B cell (primary cell): ENCODE data around the gene DDIT4. TPM values are rescaled to one million over a fixed set of nuclear protein-coding genes. Genes with fewer than 3 reads are reported as not detected.
A peak's percentile ranks its signal among the peaks of the same experiment; 100 is the strongest.

ENCODE experiments used
- ATAC-seq: fragments of 200-7000 bp; cut with Tn5 transposase; one replicate; pipeline ENCODE4 v1.10.0; 2021; ENCODE audit warnings: low read depth, mild to moderate bottlenecking, moderate number of reproducible peaks, moderate library complexity
- CTCF ChIA-PET: fragments of 350-600 bp; sonication (Branson Sonifier 250); formaldehyde crosslinking; loops from one replicate; lab custom pipeline; 2021; ENCODE audit warnings: antibody characterized with exemption, inconsistent platforms; lab: Charles Lee
- POLR2A ChIA-PET: fragments of 350-600 bp; sonication (Branson Sonifier 250); formaldehyde crosslinking; loops from one replicate; lab custom pipeline; 2021; ENCODE audit warnings: antibody characterized with exemption; lab: Charles Lee
- DNase-seq: peaks from one replicate; pipeline ENCODE4 v3.0.0; 2013
- H2AFZ ChIP-seq: 2 replicates; pipeline ENCODE4 v1.6.1; 2012; ENCODE audit warnings: mild to moderate bottlenecking, low read depth, low read length; ENCODE audit not compliant: insufficient read depth, poor library complexity, severe bottlenecking
- H3K27ac ChIP-seq, 2 donors: 1 replicate in 1 of 2; 2 replicates in 1 of 2; pipeline ENCODE4 v1.5.1; 2012 to 2013; ENCODE audit warnings: low read length in 2 of 2, mild to moderate bottlenecking in 2 of 2, moderate library complexity in 1 of 2
- H3K27me3 ChIP-seq, 4 experiments: fragments of 200-600 bp in 1 of 4; sonication (generic) in 1 of 4; replicated peaks in 1 of 4; 1 replicate in 2 of 4; 2 replicates in 2 of 4; pipeline versions ENCODE4 v1.6.1 to v1.7.0; 2013 to 2016; ENCODE audit warnings: low read length in 3 of 4, mild to moderate bottlenecking in 2 of 4, mixed read lengths in 1 of 4, moderate library complexity in 1 of 4; ENCODE audit not compliant: insufficient read depth in 4 of 4, control insufficient read depth in 3 of 4; ENCODE audit errors: control extremely low read depth in 1 of 4
- H3K36me3 ChIP-seq, 2 experiments: replicated peaks in 1 of 2; 1 replicate in 1 of 2; 2 replicates in 1 of 2; pipeline versions ENCODE4 v1.6.1 to v1.7.1; 2013; ENCODE audit warnings: low read length in 1 of 2; ENCODE audit not compliant: insufficient read depth in 2 of 2, control insufficient read depth in 1 of 2; ENCODE audit errors: control extremely low read depth in 1 of 2, extremely low read depth in 1 of 2
- H3K4me1 ChIP-seq, 2 donors: fragments of 200-600 bp in 1 of 2; sonication (generic) in 1 of 2; 1 replicate in 1 of 2; 2 replicates in 1 of 2; pipeline versions ENCODE4 v1.5.1 to v1.6.1; 2013 to 2017; ENCODE audit warnings: low read length in 2 of 2; ENCODE audit not compliant: control insufficient read depth in 2 of 2, insufficient read depth in 2 of 2
- H3K4me2 ChIP-seq: replicated peaks from 2 replicates; pipeline ENCODE3; 2012; ENCODE audit warnings: mild to moderate bottlenecking, low read depth, low read length; ENCODE audit not compliant: poor library complexity, severe bottlenecking
- H3K4me3 ChIP-seq, 5 experiments: fragments of 200-600 bp in 1 of 5; sonication (generic) in 1 of 5; 1 replicate in 3 of 5; 2 replicates in 2 of 5; pipeline versions ENCODE4 v1.5.1 to v1.7.0; 2011 to 2016; ENCODE audit warnings: low read length in 4 of 5, mild to moderate bottlenecking in 4 of 5, low read depth in 2 of 5, control low read depth in 1 of 5, moderate library complexity in 1 of 5; ENCODE audit not compliant: insufficient read depth in 1 of 5; ENCODE audit errors: control extremely low read depth in 1 of 5, extremely low read depth in 1 of 5
- H3K79me2 ChIP-seq: fragments of 200-600 bp; sonication (generic); one replicate; pipeline ENCODE4 v1.6.0; 2016; ENCODE audit warnings: low read length; ENCODE audit not compliant: control insufficient read depth, insufficient read depth
- H3K9ac ChIP-seq: fragments of 200-600 bp; sonication (generic); 2 replicates; pipeline ENCODE4 v1.6.1; 2017; ENCODE audit warnings: mild to moderate bottlenecking, low read length, moderate library complexity
- H3K9me3 ChIP-seq, 3 donors: one replicate each; pipeline versions ENCODE4 v1.6.1 to v1.7.1; 2013; ENCODE audit warnings: low read length in 2 of 3; ENCODE audit not compliant: control insufficient read depth in 2 of 3, insufficient read depth in 1 of 3; ENCODE audit errors: control extremely low read depth in 1 of 3
- H4K20me1 ChIP-seq: 2 replicates; pipeline ENCODE4 v1.6.0; 2012; ENCODE audit warnings: mild to moderate bottlenecking, low read length; ENCODE audit not compliant: insufficient read depth, control insufficient read depth, poor library complexity, severe bottlenecking
- H3K27ac Mint-ChIP-seq: one replicate; pipeline ENCODE4 v1.8.0; 2021; ENCODE audit warnings: mixed read lengths
- H3K27me3 Mint-ChIP-seq: one replicate; pipeline ENCODE4 v1.8.0; 2021; ENCODE audit warnings: mixed read lengths
- H3K4me1 Mint-ChIP-seq: one replicate; pipeline ENCODE4 v1.8.0; 2021; ENCODE audit warnings: mixed read lengths
- H3K4me3 Mint-ChIP-seq: one replicate; pipeline ENCODE4 v1.8.0; 2021; ENCODE audit warnings: mixed read lengths
- H3K9me3 Mint-ChIP-seq: one replicate; pipeline ENCODE4 v1.8.0; 2022; ENCODE audit warnings: mixed read lengths; ENCODE audit not compliant: insufficient read depth
- CTCF ChIP-seq: fragments of 200-600 bp; IDR thresholded peaks from one replicate; pipeline ENCODE4 v1.8.0; 2022; ENCODE audit warnings: antibody characterized with exemption, mild to moderate bottlenecking
- EZH2 ChIP-seq: IDR thresholded peaks from 2 replicates; pipeline ENCODE4 v1.6.1; 2012; ENCODE audit warnings: borderline replicate concordance, low read depth, mild to moderate bottlenecking, moderate library complexity, low read length; ENCODE audit not compliant: insufficient read depth, poor library complexity, severe bottlenecking
- WGBS: methylation state at CpG from one replicate; pipeline ENCODE4 v1.1.5; 2013; ENCODE audit warnings: missing lambda C conversion rate; ENCODE audit not compliant: insufficient coverage; 5-methylcytosine and 5-hydroxymethylcytosine counted together
- intact Hi-C: fragments of 100-400 bp; cut with micrococcal nuclease; formaldehyde crosslinking; loops from one replicate; pipeline ENCODE4 v1.10.0; 2022
- polyA plus RNA-seq: library from polyadenylated mRNA; depleted of rRNA; stranded (reverse); fragments of >200 nt; gene quantifications from 2 replicates; pipeline ENCODE4 v1.2.3, GENCODE V29; 2012
- total RNA-seq, 2 donors: library from RNA; stranded (reverse); fragments of 120-200 nt in 1 of 2; gene quantifications; 1 replicate in 1 of 2; 2 replicates in 1 of 2; pipeline versions ENCODE4 v1.2.3 to v1.2.4, GENCODE V29; 2013 to 2022

The DDIT4 gene
- total and polyA plus RNA-seq, 2 donors (not counting 1 experiment from before 2014, with no cell fraction given): 102 to 110 TPM

- intact Hi-C loops: loop anchor here (1.0 to 5.0 kb wide), 5 partner anchors 11 to 175 kb away; partner anchors contain the start of genes ANAPC16, ASCC1, DDIT4 and SPOCK2
- CTCF ChIA-PET: interaction anchor here (0.7 to 8.3 kb wide), 7 partner anchors 8 to 130 kb away, joined by 3 to 48 read pairs (median 4); partner anchors contain the start of gene DDIT4
- peak overlapping the region; percentile 80 for H3K9ac ChIP-seq
- H3K27ac Mint-ChIP-seq: peak overlapping the region; percentile 89
- H3K4me3 ChIP-seq: no peak overlapping the region
- no peak for DNase-seq
- no peaks in the 10 kb centered on the region for H3K36me3 ChIP-seq
- no peaks in the 10 kb centered on the region for H3K27me3 Mint-ChIP-seq
- H3K9me3 ChIP-seq: no peaks in the 10 kb centered on the region
- no peak overlapping the region for H3K27ac ChIP-seq
- peaks cover 39 to 58% of the 10 kb centered on the region in 2 donors for H3K4me1 ChIP-seq
- TF ChIP-seq EZH2 (no peak), CTCF (no peak)
- peaks cover 47% of the 10 kb centered on the region for H3K4me1 Mint-ChIP-seq
- H3K9me3 Mint-ChIP-seq: no peaks in the 10 kb centered on the region
- no peak for ATAC-seq
- WGBS: 100% methylated on average over 6 of the region's 7 CpGs
- peaks cover 3% of the 10 kb centered on the region for H3K79me2 ChIP-seq
- POLR2A ChIA-PET: interaction anchor here (0.7 to 3.8 kb wide), 5 partner anchors 8 to 529 kb away, joined by 4 to 41 read pairs (median 13); partner anchors contain the start of gene DDIT4
- no peaks in the 10 kb centered on the region for H3K27me3 ChIP-seq
- H2AFZ ChIP-seq: peak overlapping the region; percentile 69
- H3K4me3 Mint-ChIP-seq: peak overlapping the region; percentile 94
- H4K20me1 ChIP-seq: no peaks in the 10 kb centered on the region
- H3K4me2 ChIP-seq: peak overlapping the region; percentile 93
These were observed 11.8 kb upstream of the DDIT4 start for GRCh38 chr10:72261784-72262404.
